Naive thymus-derived CD4-positive, alpha-beta T cell (primary cell): ENCODE data around the gene DCP1A. TPM values are rescaled to one million over a fixed set of nuclear protein-coding genes. Genes with fewer than 3 reads are reported as not detected.
"Not testable (repeated sequence)": the region's sequence is repeated elsewhere in the genome, so short reads cannot be mapped to it uniquely, and the experiment has no call there.

Source experiments
- ATAC-seq: fragments of 150-1000 bp; cut with Tn5 transposase; 2 replicates; pipeline ENCODE4 v1.10.0; 2021; ENCODE audit warnings: mild to moderate bottlenecking, moderate library complexity
- CTCF ChIA-PET: fragments of 350-600 bp; sonication (Branson Sonifier 250); formaldehyde crosslinking; loops from one replicate; lab custom pipeline; 2021; ENCODE audit warnings: antibody characterized with exemption; lab: Charles Lee
- POLR2A ChIA-PET: fragments of 350-600 bp; sonication (Branson Sonifier 250); formaldehyde crosslinking; loops from one replicate; lab custom pipeline; 2021; ENCODE audit warnings: antibody characterized with exemption, inconsistent platforms; lab: Charles Lee
- DNase-seq, 9 donors: peaks; one replicate each; pipeline versions ENCODE4 v3.0.0 to v3.0.0-alpha.2; 2020 to 2022; ENCODE audit warnings: mixed read lengths in 1 of 9
- H3K27ac ChIP-seq: one replicate; pipeline ENCODE4 v1.7.0; 2013; ENCODE audit warnings: mild to moderate bottlenecking, low read depth, low read length, moderate library complexity
- H3K27me3 ChIP-seq, 2 donors: one replicate each; pipeline ENCODE4 v1.7.0; 2013; ENCODE audit warnings: low read length in 2 of 2, mild to moderate bottlenecking in 2 of 2, moderate library complexity in 2 of 2; ENCODE audit not compliant: control insufficient read depth in 2 of 2, insufficient read depth in 2 of 2
- H3K36me3 ChIP-seq, 3 experiments: 1 replicate in 2 of 3; 2 replicates in 1 of 3; pipeline ENCODE4 v1.7.0; 2013; ENCODE audit warnings: low read length in 3 of 3, mild to moderate bottlenecking in 3 of 3, moderate library complexity in 1 of 3; ENCODE audit not compliant: insufficient read depth in 3 of 3, control insufficient read depth in 2 of 3
- H3K4me1 ChIP-seq, 2 donors: one replicate each; pipeline ENCODE4 v1.7.0; 2013; ENCODE audit warnings: low read length in 2 of 2, mild to moderate bottlenecking in 2 of 2, moderate library complexity in 1 of 2; ENCODE audit not compliant: control insufficient read depth in 2 of 2, insufficient read depth in 2 of 2
- H3K4me3 ChIP-seq: 2 replicates; pipeline ENCODE4 v1.7.0; 2013; ENCODE audit warnings: mild to moderate bottlenecking, low read length
- H3K9me3 ChIP-seq, 3 experiments: 1 replicate in 2 of 3; 2 replicates in 1 of 3; pipeline ENCODE4 v1.7.0; 2013; ENCODE audit warnings: low read length in 3 of 3; ENCODE audit not compliant: control insufficient read depth in 2 of 3
- H3K27ac Mint-ChIP-seq, 9 donors: one replicate each; pipeline ENCODE4 v1.8.0; 2020 to 2022; ENCODE audit warnings: mixed read lengths in 9 of 9, mild to moderate bottlenecking in 8 of 9, moderate library complexity in 5 of 9, inconsistent platforms in 2 of 9
- H3K27me3 Mint-ChIP-seq, 5 donors: one replicate each; pipeline ENCODE4 v1.8.0; 2021 to 2022; ENCODE audit warnings: mixed read lengths in 5 of 5, mild to moderate bottlenecking in 1 of 5
- H3K36me3 Mint-ChIP-seq, 5 donors: one replicate each; pipeline ENCODE4 v1.8.0; 2020 to 2022; ENCODE audit warnings: mixed read lengths in 5 of 5, mild to moderate bottlenecking in 3 of 5, inconsistent platforms in 1 of 5
- H3K4me1 Mint-ChIP-seq, 7 donors: one replicate each; pipeline ENCODE4 v1.8.0; 2020 to 2022; ENCODE audit warnings: mixed read lengths in 7 of 7, mild to moderate bottlenecking in 3 of 7, inconsistent platforms in 1 of 7
- H3K4me3 Mint-ChIP-seq, 10 donors: one replicate each; pipeline ENCODE4 v1.8.0; 2020 to 2022; ENCODE audit warnings: mild to moderate bottlenecking in 10 of 10, mixed read lengths in 10 of 10, moderate library complexity in 6 of 10, inconsistent platforms in 2 of 10
- H3K9me3 Mint-ChIP-seq, 11 donors: one replicate each; pipeline ENCODE4 v1.8.0; 2020 to 2022; ENCODE audit warnings: mixed read lengths in 11 of 11, mild to moderate bottlenecking in 4 of 11, inconsistent platforms in 1 of 11, moderate library complexity in 1 of 11
- intact Hi-C, 2 donors: fragments of 100-400 bp; cut with micrococcal nuclease; formaldehyde crosslinking; loops; one replicate each; pipeline ENCODE4 v1.15.1; 2023
- polyA plus RNA-seq, 2 donors: library from polyadenylated mRNA; unstranded; fragments of 300-500 nt; fragmentation: Illumina TruSeq; gene quantifications; one replicate each; pipeline ENCODE4 v1.2.3, GENCODE V29; 2021
- total RNA-seq, 6 experiments: library from RNA in 5 of 6; stranded (reverse) in 5 of 6; gene quantifications; 1 replicate in 5 of 6; 2 replicates in 1 of 6; pipeline ENCODE4 v1.2.3 and lab custom pipeline; 2021 to 2026

Gene DCP1A
- total and polyA plus RNA-seq, 7 experiments from 2014 or later = 34.0 to 68.0 (median 46.1) TPM

GRCh38 chr3:53350652-53351051 is 3.3 kb upstream of the DCP1A start:
- peaks cover 0 to 6% (median 0%) of the 10 kb centered on the region in 5 donors for H3K36me3 Mint-ChIP-seq
- H3K27me3 Mint-ChIP-seq = no peaks in the 10 kb centered on the region
- ChIA-PET CTCF (no interaction called here), POLR2A (interaction anchor here (0.5 to 0.6 kb wide), 2 partner anchors 44 to 534 kb away, joined by 3 to 5 read pairs; no protein-coding TSS in a partner anchor)
- Histone ChIP-seq H3K27me3 (no peaks in the 10 kb centered on the region), H3K4me3 (no peak overlapping the region), H3K27ac (no peak overlapping the region), H3K9me3 (no peaks in the 10 kb centered on the region), H3K4me1 (peaks cover 5 to 15% of the 10 kb centered on the region in 2 donors), H3K36me3 (peaks cover 0 to 6% (median 0%) of the 10 kb centered on the region in 3 experiments)
- peak overlapping the region in 3 of 10 donors; percentile 8 to 39 (median 10) for H3K4me3 Mint-ChIP-seq
- DNase-seq (no peak), ATAC-seq (no peak)
- intact Hi-C loops = loop anchor here in 1 of 2 donors (1.0 kb wide), 1 partner anchor 130 kb away; no protein-coding TSS in a partner anchor
- no peaks in the 10 kb centered on the region for H3K9me3 Mint-ChIP-seq
- H3K27ac Mint-ChIP-seq = peak overlapping the region in 6 of 9 donors; percentile 12 to 75 (median 51)
- peaks cover 9 to 28% (median 20%) of the 10 kb centered on the region in 7 donors for H3K4me1 Mint-ChIP-seq

DNA sequence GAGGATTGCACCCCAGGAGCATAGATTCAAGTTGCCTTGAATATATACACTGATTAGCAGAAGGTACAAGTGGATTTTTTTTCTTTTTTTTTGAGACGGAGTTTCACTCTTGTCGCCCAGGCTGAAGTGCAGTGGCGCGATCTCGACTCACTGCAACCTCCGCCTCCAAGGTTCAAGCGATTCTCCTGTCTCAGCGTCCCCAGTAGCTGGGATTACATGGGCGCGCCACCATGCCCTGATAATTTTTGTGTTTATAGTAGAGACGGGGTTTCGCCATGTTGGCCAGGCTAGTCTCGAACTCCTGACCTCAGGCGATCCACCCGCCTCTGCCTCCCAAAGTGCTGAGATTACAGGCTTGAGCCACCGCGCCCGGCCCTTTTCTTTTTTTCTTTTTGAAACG is 775 bp upstream of the DCP1A start:
- Mint-ChIP-seq H3K4me3 (peak overlapping the region; percentile 96 to 99 (median 99)), H3K4me1 (peaks cover 10 to 51% (median 37%) of the 10 kb centered on the region in 7 donors), H3K27ac (peak overlapping the region; percentile 98 to 100 (median 99))
- H3K36me3 Mint-ChIP-seq, H3K9me3 Mint-ChIP-seq, ATAC-seq, H3K27me3 Mint-ChIP-seq, H3K27me3 ChIP-seq, H3K9me3 ChIP-seq: not testable (repeated sequence)
- Histone ChIP-seq H3K27ac (peak overlapping the region; percentile 98), H3K4me3 (peak overlapping the region; percentile 93), H3K36me3 (peaks cover 0 to 18% (median 10%) of the 10 kb centered on the region in 3 experiments), H3K4me1 (peaks cover 6 to 21% of the 10 kb centered on the region in 2 donors)
- intact Hi-C loops = loop anchor here (10.0 kb wide), 2 partner anchors 1353 to 1963 kb away; partner anchors contain the start of genes MANF (in 1 of the 2) and RPL29 (in 1 of the 2)
- ChIA-PET POLR2A (interaction anchor here (0.6 to 2.1 kb wide), 14 partner anchors 9 to 1848 kb away, joined by 3 to 13 read pairs (median 4); partner anchors contain the start of genes SELENOK and TKT), CTCF (interaction anchor here (0.7 to 1.3 kb wide), 3 partner anchors 45 to 233 kb away, joined by 3 to 4 read pairs (median 3); no protein-coding TSS in a partner anchor)
- peak in 1 of 9 donors; percentile 8 for DNase-seq

GRCh38 chr3:53346922-53347260 is 452 bp downstream of the DCP1A start:
- H3K27me3 Mint-ChIP-seq = no peaks in the 10 kb centered on the region
- peaks cover 13 to 61% (median 44%) of the 10 kb centered on the region in 7 donors for H3K4me1 Mint-ChIP-seq
- peak overlapping the region; percentile 96 to 99 (median 99) for H3K4me3 Mint-ChIP-seq
- Histone ChIP-seq H3K36me3 (peaks cover 0 to 31% (median 13%) of the 10 kb centered on the region in 3 experiments), H3K27me3 (no peaks in the 10 kb centered on the region), H3K9me3 (no peaks in the 10 kb centered on the region), H3K27ac (peak overlapping the region; percentile 98), H3K4me1 (peaks cover 6 to 21% of the 10 kb centered on the region in 2 donors), H3K4me3 (peak overlapping the region; percentile 93)
- peak overlapping the region; percentile 98 to 100 (median 99) for H3K27ac Mint-ChIP-seq
- DNase-seq = peak in 1 of 9 donors; percentile 11
- peaks cover 6 to 17% (median 11%) of the 10 kb centered on the region in 5 donors for H3K36me3 Mint-ChIP-seq
- intact Hi-C loops = loop anchor here (1.0 to 10.0 kb wide), 13 partner anchors 48 to 1962 kb away; partner anchors contain the start of genes RFT1 (in 2 of the 2), MANF (in 1 of the 2), NEK4 (in 1 of the 2) and PBRM1 (in 1 of the 2)
- CTCF ChIA-PET = interaction anchor here (1.0 to 1.3 kb wide), 2 partner anchors 47 to 231 kb away, joined by 3 read pairs; no protein-coding TSS in a partner anchor
- no peaks in the 10 kb centered on the region for H3K9me3 Mint-ChIP-seq
- no peak for ATAC-seq
- POLR2A ChIA-PET = interaction anchor here (1.1 to 2.1 kb wide), 10 partner anchors 8 to 545 kb away, joined by 3 to 13 read pairs (median 6); partner anchors contain the start of genes SELENOK and TKT

DNA sequence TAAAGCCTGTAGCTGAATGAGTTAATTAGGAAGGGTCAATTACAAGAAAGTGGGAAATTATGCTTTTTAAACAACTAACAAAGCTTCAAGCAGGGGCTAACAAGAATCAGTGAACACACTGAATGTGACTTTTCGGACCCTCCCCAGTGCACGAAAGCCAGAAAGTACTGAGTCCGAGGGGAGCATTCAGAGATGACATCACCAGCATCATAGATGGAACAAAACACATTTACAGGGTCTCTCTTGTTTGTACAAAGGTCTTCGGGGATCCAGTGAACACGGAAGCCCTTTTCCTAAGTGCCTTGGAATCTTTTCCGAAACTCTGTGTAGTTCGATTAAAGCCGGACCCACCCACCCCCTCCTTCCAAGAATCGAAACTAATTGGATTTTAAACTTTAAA is 829 bp downstream of the DCP1A start:
- Mint-ChIP-seq H3K27ac (peak overlapping the region; percentile 98 to 100 (median 99)), H3K9me3 (no peaks in the 10 kb centered on the region), H3K4me1 (peaks cover 13 to 61% (median 44%) of the 10 kb centered on the region in 7 donors), H3K36me3 (peaks cover 6 to 17% (median 11%) of the 10 kb centered on the region in 5 donors), H3K27me3 (no peaks in the 10 kb centered on the region), H3K4me3 (peak overlapping the region; percentile 96 to 99 (median 99))
- intact Hi-C loops = loop anchor here (2.0 to 10.0 kb wide), 3 partner anchors 576 to 1962 kb away; partner anchors contain the start of genes MANF (in 1 of the 2), NEK4 (in 1 of the 2) and RPL29 (in 1 of the 2)
- CTCF ChIA-PET = no interaction called here
- Histone ChIP-seq H3K27me3 (no peaks in the 10 kb centered on the region), H3K36me3 (peaks cover 0 to 33% (median 13%) of the 10 kb centered on the region in 3 experiments), H3K4me3 (peak overlapping the region; percentile 93), H3K27ac (peak overlapping the region; percentile 98), H3K9me3 (no peaks in the 10 kb centered on the region), H3K4me1 (peaks cover 6 to 21% of the 10 kb centered on the region in 2 donors)
- POLR2A ChIA-PET = interaction anchor here (2.1 kb wide), 2 partner anchors 9 to 20 kb away, joined by 6 to 7 read pairs; no protein-coding TSS in a partner anchor
- DNase-seq (no peak), ATAC-seq (no peak)

DNA sequence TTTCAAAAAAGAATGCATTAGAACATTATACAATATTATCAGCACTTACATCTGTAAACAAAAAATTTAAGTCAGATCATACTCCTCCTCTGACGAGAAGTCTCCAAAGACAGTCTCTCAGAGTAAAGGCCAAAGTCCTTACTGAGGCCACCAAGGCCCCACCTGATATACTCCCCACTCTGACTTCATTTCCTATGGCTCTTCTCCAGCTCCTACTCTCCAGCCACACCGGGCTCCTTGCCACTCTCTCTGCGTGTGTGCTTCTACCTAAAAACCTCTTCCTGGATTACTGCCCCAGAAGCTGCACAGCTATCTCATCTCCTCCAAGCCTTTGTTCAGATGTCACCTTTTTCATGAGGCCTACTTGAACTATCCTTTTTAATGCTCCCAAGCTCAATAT is 5.0 kb downstream of the DCP1A start:
- Mint-ChIP-seq H3K36me3 (peaks cover 9 to 33% (median 21%) of the 10 kb centered on the region in 5 donors), H3K27me3 (no peaks in the 10 kb centered on the region), H3K4me3 (peak overlapping the region in 2 of 10 donors; percentile 12 to 37), H3K9me3 (no peaks in the 10 kb centered on the region), H3K27ac (peak overlapping the region in 1 of 9 donors; percentile 40), H3K4me1 (peaks cover 11 to 73% (median 50%) of the 10 kb centered on the region in 7 donors)
- no peaks in the 10 kb centered on the region for H3K9me3 ChIP-seq
- H3K4me3 ChIP-seq = no peak overlapping the region
- H3K27ac ChIP-seq = no peak overlapping the region
- no peaks in the 10 kb centered on the region for H3K27me3 ChIP-seq
- ChIA-PET CTCF (no interaction called here), POLR2A (no interaction called here)
- ATAC-seq = no peak
- peaks cover 0 to 58% (median 22%) of the 10 kb centered on the region in 3 experiments for H3K36me3 ChIP-seq
- peaks cover 6 to 15% of the 10 kb centered on the region in 2 donors for H3K4me1 ChIP-seq
- intact Hi-C loops = loop anchor here (10.0 kb wide), 2 partner anchors 1348 to 1958 kb away; partner anchors contain the start of genes MANF (in 1 of the 2) and RPL29 (in 1 of the 2)
- DNase-seq = no peak

GRCh38 chr3:53337167-53337940 is 10.0 kb downstream of the DCP1A start:
- no peak overlapping the region for H3K27ac Mint-ChIP-seq
- no peak overlapping the region for H3K4me3 Mint-ChIP-seq
- DNase-seq = no peak
- H3K27me3 Mint-ChIP-seq = no peaks in the 10 kb centered on the region
- ChIA-PET CTCF (no interaction called here), POLR2A (interaction anchor here (2.0 kb wide), 1 partner anchor 10 kb away, joined by 7 read pairs; the partner anchor contains the start of gene DCP1A)
- H3K9me3 ChIP-seq = no peaks in the 10 kb centered on the region
- H3K27me3 ChIP-seq = no peaks in the 10 kb centered on the region
- H3K4me1 Mint-ChIP-seq = peaks cover under 1 to 41% (median 18%) of the 10 kb centered on the region in 7 donors
- H3K27ac ChIP-seq = no peak overlapping the region
- H3K4me3 ChIP-seq = no peak overlapping the region
- H3K36me3 ChIP-seq = peaks cover 0 to 61% (median 15%) of the 10 kb centered on the region in 3 experiments
- no peak for ATAC-seq
- peaks cover 0 to 2% (median 0%) of the 10 kb centered on the region in 11 donors for H3K9me3 Mint-ChIP-seq
- H3K36me3 Mint-ChIP-seq = peaks cover under 1 to 36% (median 24%) of the 10 kb centered on the region in 5 donors
- intact Hi-C loops = no loop called here
- H3K4me1 ChIP-seq = no peaks in the 10 kb centered on the region
